CD4-positive, alpha-beta T cell treated with Interleukin-15 for 1 hour (primary cell): ENCODE results near the gene PIEZO2.

Experiments
- DNase-seq: peaks from one replicate; pipeline ENCODE4 v3.0.0-alpha.2; 2020

Gene PIEZO2

DNA sequence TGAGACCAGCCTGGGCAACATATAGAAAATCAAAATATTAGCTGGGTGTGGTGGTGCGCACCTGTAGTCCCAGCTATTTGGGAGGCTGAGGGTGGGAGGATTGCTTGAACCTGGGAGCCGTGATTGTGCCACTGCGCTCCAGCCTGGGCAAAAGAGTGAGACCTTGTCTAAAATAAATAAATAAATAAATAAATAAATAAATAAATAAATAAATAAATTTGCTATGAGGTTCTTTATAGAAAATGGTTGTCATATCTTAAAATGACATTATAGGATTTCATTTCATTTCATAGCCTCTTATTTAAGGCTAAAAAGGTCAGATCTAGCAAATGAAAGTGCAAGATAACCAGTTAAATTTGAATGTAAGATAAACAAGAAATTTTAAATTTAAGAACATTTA lies 430.6 kb downstream of the PIEZO2 start:
- DNase-seq = no peak

DNA sequence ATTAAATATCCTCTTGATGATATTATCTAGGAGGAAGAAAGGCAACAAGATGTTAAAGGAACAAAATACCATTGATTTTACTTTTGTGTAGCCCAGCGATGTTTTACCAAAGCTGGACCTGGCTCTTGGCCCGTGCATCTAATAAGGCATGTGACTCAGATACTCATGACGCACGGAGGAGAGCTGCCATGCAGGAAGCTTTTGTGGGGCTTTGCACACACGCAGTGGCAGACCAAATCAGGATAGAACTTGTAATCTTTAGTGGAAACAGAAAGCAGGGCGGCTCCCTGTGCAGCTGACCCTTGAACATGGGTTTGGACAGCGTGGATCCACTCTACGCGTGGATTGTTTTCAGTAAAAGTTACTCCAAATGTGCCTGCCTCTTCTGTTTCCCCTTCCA lies 433.6 kb downstream of the PIEZO2 start:
- DNase-seq = no peak

DNA sequence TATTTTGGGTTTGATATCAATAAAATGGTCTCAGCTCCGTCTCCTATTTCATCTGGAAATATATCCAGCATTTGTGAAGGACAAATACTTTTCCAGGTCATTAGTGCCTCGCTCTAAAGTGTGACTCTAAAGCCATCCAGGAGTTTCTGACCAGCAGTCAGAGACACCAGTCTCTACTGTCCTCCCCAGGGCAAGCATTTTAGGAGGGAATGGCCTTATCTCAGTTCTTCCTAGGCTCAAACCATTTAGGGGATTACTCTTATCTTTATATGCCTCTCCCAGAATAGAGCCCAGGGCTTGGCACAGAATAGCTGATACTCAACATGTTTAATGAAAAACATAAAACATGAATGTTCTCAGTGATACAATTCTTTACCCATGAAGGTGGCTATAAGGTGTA lies 436.0 kb downstream of the PIEZO2 start:
- no peak for DNase-seq

DNA sequence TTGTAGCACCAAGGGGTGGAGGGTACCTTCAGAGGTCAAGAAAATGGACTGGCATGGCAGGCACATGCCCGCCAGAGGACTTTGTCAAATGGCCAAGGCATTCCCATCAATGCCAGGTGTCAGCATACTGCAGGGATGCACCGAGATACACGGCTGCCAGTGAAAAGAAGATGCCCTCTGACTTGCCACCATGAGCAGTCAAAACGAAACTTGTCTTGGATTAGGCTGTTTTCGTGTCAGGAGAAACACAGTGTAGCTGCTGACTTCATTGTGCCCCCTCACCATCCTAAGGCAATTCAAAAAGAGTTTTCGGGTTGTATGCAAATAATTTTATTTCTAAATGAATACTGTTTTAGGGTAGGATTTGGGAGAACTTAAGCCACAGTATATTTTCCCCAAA lies 442.1 kb downstream of the PIEZO2 start:
- DNase-seq = no peak

DNA sequence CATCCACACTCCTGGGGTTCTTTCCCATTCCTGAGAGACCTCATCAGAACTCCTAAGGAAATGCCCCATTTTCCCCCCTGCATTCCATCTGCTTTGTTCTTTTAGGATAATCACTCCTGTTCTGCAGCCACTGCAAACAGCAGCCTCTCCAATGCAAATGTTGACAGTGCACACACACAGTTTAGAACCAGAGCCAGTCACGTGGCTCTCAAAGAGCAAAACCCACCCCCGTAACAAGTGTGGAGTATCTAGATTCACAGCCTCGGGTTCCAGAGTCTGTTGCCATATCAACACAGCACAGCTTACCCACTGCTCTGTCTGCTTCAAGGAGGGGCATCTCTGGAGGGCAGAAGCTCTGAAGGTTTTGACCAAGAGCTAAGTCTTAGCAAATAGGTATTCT lies 443.6 kb downstream of the PIEZO2 start:
- DNase-seq = no peak

DNA sequence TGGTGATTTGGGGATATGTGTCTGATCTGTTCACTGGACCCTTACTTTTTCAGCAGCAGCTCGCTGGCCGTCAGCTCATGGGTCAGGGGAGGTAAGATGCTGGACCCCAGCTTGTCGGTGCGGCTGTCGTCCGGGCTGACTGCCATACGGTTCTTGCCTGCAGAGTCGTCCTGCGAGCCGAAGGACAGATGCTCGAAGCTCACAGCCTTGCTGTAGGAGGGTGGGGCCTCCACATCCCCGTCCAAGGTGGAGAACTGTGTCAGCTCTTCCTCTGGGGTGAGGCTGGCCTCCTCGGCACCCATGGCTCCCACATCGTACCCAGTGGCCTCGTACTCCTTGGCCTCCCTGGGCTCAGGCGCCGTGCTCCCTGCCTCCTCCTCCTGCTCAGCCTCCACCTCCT lies 444.1 kb downstream of the PIEZO2 start:
- DNase-seq = no peak

DNA sequence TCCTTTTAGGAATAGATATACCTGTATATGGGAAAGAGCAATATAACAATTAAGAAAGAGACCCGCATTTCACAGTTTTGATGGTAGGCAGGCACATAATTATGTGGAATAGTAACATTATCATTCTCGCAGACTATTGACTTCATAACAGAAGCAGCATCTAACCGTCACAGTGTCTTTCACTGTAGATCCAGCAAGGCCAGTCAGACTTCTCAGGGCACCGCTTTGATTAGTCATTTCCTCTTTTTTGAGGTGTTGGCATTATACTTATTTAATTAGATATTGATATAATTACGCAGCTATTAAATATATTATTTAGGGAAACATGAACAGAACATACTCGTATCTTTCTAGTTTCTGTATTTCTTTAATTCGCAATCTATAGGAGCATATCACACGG lies 447.2 kb downstream of the PIEZO2 start:
- no peak for DNase-seq

DNA sequence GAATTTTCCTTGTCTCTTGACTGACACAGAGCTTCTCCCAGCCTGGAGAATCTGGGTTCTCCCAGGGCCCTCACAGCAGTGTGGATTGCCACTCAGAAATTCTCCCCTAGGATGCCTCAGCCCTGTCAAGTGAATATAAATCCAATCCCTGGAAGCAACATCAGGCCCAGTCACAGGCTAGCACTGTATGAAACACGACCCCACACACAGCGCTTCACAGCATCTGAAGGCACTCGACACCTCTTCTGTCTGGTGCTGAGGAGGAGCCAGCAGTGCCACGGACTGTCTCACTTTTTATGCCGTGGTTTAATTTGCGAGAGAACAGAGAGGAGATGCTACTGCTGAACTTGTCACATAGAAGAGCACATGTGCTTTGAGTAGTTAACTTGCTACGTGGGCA lies 459.0 kb downstream of the PIEZO2 start:
- DNase-seq = no peak

DNA sequence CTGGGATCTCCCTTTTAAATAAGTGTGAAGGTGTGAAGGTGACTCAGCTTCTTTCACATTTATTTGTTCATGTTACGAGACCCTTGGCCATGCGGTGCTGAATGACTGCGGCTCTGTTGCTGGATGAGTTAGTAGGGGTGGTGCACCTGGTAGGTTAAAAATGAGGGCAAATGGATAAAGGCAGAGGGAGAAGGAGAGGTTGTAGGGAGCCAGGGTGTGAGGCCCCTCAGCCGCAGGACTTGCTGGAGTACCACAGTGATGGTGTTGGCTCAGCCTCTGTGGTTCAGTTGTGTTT lies 459.4 kb downstream of the PIEZO2 start:
- no peak for DNase-seq

DNA sequence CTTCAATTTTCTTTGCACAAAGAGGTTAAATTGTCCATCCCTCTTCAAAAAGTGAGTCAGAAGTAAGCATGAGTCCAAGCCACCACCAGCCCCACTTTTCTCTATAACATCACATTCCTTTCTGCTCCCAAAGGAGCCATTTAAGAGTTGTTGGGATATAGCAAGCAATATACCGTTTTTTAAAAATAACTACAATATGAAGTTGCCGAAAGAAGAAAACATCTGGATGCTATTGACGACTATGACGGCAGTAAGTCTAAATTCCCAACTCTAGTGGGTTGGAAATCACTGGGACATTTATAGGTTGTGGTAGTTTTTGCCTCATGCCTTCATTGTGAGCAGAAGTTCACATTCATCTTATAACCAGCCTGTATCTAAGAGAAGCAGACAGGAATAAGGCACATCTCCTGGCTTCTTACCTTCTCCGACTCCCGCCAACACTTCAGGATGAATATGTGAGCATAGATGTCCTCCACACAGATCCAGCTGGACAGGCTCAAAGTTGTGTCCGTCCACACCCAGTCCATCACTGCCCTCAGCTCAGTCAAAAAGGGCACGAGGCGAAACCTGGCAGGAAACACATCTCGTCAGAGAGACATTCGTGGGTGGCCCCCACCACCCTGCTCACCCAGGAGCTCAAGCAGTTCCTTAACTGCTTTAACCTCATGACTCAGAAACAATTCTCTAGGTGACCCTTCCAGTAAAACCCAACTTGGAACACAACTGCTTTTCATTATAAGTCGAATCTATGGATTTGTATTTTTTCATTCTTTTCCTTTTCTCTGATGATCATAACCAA lies 459.9 kb downstream of the PIEZO2 start:
- no peak for DNase-seq

DNA sequence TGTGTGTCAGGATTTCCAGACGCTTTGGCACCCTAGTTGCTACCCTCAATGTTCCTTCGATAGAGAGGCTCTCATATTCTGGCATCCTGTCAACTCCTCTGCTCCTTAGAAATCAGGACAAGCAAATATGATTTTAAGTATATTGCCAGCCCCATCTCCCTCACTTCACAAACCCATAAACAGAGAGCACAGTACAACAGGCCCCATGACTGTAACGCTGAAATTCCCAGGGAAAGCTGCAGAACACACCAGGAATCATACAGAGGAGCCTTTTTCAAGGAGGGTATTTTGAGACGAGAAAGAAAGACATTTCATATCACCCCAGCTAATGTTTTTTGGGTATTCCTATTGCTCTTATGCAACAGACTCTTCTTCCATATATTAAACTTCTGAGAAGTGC lies 460.6 kb downstream of the PIEZO2 start:
- DNase-seq = no peak

DNA sequence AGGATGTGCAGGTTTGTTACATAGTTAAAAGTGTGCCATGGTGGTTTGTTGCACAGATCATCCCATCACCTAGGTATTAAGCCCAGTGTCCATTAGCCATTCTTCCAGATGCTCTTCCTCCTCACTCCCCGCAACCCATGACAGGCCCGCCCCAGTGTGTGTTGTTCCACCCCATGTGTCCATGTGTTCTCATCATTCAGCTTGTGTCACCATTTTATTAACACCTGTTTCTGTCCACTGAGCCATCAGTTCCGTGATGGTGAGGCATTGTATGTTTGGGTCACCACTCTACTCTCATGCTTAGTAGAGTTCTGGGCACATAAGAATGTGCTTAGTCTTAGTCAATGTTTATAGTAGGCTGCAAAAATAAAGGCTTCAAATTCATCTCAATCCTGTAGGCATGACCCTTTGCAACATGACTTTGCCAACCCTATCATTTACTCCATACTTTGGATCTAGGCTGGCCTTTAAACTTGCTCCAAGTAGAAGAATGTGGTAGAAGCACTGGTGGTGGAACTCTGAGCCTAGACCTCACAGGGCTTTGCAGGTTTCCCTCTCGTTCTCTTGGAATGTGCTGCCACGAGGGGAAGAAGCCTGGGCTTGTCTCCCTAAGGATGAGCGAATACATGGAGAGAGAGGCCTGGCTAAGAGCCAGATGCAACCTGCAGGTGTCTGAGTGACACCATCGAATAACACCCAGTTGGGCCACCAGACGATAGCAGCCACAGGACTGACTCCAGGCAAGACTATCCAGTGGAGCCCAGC lies 462.0 kb downstream of the PIEZO2 start:
- no peak for DNase-seq

DNA sequence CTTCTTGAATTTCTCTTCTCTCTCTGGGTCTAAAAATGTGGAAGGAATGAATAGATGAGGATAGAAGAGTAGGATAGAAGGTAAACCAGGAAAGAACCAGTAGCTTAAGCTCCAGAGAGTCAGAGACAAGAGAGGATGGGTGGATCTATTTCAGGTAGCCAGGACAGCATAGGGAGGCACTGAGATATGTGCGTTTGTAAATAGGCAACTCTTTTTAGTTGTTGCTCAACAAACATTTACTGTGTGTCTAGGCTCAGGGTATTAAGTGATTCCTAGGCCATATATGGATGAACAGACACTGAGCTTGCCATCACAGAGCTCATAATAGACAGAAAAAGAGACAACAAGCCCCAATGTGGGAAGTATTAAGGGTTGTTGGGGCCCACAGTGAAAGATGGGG lies 463.1 kb downstream of the PIEZO2 start:
- DNase-seq = no peak

DNA sequence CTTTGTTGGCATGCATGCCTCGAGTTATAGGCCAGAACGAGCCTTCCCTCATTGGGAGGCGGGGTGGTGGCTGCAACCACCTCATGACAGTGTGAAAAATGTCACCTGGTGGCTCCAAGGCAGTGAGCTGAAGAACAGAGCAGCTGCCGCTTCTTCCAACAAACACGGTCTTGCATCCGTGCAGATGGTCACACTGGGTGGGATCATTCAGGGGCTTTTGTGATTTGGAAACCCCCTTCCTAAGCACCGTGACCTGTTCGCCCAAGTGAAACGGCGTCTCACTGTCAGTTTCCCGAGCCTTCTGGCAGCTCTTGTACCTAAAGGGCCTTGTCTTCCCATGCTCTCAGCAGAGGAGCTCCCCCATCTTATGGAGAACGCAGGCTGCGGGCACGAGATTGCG lies 463.9 kb downstream of the PIEZO2 start:
- DNase-seq = no peak

DNA sequence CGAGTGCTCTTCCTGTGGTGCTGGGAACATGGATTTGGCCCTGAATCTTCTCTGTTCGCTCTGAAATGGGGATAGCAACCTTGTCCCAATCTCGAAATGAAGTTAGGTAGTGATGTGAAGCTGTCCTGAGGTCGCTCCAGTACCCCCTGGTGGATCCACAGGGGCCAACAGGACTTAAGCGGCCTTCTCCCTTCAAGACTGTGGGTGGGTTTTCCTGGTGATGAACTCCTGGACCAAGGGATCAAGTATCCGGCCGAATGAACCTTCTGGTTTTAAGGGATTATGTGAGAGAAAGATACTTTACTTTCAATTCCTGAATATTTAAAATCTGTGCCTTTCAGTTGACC lies 467.0 kb downstream of the PIEZO2 start:
- DNase-seq = no peak

DNA sequence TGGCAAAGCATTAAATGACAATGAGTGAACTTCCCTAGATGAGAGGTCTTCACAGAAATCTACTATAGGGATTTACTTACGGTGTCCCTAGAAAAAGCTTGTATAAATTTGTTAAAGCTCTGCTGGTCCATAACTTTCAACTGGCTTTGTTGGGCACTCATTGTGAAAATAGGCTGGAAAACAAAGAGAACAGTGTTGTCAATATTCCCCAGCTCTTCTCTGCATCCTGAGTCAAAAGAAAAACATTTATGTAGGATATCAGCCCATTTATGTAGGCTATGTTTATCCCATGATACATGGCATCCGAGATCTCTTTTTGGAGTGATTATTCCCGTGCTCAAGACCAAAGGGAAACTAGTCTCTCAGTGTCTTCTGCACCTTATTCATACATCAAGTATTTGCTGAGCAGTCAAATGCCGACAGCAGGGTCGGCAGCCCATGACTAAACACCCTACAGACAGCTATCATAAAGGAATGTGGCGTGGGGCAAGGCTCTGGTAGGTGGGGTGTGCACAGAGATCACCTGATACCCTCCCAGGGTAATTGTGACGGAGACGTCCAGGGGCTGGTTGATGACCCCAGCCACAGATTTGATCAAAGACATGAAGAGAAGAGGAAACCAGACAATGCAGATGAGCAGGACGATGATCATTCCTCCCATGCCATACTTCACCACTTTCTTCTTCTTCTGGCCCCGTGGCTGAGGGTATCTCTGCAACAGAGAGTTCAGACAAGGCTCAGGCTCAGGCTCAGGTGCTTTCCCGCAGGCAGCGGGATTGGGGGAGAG lies 467.6 kb downstream of the PIEZO2 start:
- no peak for DNase-seq

DNA sequence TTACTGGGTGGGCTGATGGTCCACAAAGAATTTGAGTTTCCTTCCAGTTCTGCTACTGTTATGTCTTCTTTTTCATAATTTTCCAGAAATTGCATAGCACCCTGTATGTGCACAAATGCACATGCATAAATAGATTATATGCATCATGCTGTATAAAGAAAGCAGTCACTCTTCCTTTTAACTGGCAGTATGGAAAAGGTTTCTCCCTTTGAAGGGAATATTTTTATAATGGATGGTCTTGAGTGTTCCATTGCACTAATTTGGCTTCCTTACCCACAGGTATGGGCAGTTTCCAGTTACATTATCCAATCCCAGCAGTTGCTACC lies 469.1 kb downstream of the PIEZO2 start:
- DNase-seq = no peak

DNA sequence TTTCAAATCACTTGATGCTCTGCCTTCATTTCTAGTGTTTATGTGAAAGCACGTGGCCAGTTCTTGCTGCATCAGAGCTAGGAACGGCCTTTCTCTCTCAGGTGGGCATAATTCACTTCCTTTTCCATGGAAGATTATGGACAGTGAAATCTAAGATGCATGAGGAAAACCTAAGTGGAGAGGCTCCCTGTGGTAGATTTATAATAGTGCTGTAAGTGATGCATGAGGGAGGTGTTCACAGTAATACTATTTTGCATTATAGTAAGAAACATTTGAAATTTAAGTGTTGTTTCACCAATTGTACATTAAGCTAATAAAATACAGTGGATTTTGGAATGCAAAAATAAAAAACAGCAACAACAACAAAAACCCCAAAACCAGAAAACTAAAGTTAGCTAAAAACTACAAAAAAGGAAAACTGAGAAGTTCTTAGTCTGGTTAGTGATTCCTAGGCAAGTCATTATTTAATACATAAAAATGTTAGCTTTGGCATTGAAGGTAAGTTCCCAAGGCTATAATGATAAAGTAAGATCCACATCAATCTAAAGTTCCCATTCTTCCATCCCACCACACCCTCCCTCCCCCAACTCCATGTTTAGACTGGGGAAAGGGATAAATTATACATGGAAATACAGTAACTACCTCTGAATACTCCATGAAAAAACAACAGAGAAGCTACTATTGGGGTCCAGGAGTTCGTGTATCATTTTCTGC lies 469.7 kb downstream of the PIEZO2 start:
- DNase-seq = no peak

DNA sequence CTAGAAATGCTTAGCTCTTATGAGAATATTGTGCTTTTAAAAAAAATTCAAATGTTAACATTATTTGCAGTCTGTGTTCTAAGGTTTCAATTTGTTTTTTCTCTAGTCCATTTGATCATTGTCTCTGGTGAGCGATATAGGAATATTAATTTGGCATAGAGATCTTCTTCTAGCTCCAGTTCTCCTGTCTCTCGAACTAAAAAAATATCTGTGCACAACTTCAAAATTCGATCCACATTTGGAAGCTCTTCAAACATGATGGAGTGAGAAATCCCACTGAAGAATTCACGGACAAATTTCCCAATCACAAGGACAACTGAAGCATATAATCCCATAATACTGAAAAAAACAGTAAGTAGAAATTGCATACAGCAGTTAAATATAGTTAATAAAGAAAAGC lies 477.9 kb downstream of the PIEZO2 start:
- DNase-seq = no peak

DNA sequence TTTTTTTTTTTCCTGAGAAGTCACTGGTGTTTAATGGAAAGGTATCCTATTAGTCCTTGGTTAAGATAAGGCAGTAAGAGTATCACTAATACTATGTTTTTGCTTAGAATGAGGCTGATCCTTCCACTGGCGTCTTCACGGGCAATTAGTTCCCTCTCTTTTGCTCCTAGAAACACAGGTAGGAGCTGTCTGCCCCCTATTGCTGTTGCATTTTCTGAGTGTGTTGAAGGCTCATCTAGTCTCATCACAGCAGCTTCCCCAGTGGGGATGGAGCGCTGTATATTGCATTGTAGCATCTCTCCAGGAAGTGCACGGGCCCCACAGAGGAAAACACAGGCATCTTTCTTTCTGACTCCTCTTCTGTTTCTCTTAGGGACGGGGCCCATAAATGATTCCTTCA lies 478.5 kb downstream of the PIEZO2 start:
- no peak for DNase-seq

DNA sequence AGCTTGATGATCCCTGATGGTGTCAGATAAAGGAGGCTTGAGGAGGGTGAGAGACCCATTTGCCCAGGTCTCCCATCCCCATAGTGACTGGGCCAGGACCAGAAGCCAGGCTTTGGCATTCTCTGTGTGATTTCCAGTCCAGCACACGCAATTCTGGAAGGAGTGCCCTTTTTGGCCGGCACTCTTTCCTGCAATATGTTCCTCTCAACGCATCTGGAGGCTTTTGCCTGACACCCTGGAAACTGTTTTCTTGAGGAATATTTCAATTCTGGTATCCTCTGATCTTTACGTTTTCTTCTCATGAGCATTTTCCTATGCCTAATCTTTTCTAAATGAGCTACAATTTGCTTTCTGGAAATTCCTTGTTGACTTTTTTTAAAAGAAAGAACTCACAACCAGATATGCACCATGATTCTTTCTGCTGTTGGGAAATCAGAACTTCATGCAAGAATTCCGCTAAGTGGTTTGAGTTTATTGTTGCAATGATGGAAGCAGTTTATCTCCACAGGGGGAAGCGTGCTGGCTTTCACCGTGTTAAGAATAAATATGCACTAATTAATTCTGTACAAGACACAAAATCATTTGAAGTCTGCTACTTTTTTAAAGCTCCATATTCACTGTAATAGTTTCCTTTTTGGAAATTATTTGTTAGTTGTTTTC lies 479.8 kb downstream of the PIEZO2 start:
- no peak for DNase-seq

DNA sequence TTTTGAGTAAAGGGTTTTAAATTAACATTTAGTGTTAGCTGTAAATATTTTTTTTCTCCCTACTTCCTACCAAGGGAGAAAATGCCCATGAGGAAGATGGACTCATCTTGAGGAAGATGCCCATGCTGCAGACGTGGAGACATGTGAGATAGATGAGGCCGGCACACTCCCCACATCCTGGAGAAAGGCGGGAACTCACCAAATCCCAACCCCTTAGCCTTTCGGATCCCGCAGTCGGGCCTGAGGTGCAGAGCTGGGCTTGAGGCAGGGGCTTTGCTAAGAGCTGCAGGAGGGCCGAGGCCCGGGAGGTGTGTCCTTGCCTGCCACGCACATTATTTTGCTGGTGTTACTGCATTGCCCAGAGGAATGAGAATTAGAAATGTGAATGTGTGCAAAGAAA lies 485.6 kb downstream of the PIEZO2 start:
- DNase-seq = no peak

DNA sequence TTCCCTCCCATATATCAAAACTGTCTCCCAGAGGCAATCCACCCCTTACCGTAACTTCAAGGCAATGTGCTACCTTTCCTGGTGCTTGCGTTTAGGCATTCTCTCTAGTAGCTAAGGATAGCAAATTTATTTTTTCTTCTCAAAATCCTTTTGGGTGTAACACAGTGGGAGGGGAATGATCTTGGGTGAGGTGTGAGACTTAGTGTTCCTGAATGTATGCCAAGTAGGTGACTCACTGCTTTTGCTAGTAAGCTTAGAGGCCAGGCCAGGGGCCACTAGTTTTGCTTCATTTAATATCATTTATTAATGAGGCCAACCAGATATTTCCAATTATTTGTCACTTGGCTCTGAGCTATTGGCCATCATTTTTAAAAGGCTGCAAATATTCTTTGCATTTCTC lies 488.1 kb downstream of the PIEZO2 start:
- DNase-seq = no peak
